ENCODE measurements around the gene CAPN5.

The CAPN5 gene

GRCh38 chr11:77052518-77052917 lies 14.3 kb upstream of the CAPN5 start:
- no peak overlapping the region for H3K4me3 Mint-ChIP-seq
- H3K36me3 Mint-ChIP-seq (ENCODE audit: low read depth): no peaks in the 10 kb centered on the region
- H3K27ac Mint-ChIP-seq: no peak overlapping the region
- no peak for DNase-seq
- H3K9me3 Mint-ChIP-seq: peaks cover 33% of the 10 kb centered on the region
- H3K4me1 Mint-ChIP-seq: peaks cover 23% of the 10 kb centered on the region
- TF ChIP-seq CTCF (IDR thresholded peaks at IDR 0.05): no peak
- H3K27me3 Mint-ChIP-seq (ENCODE audit: low read depth, poor library complexity): peaks cover 10% of the 10 kb centered on the region

GRCh38 chr11:77053217-77054015 lies 13.4 kb upstream of the CAPN5 start:
- H3K27me3 Mint-ChIP-seq (ENCODE audit: low read depth, poor library complexity): peaks cover 10% of the 10 kb centered on the region
- no peaks in the 10 kb centered on the region for H3K36me3 Mint-ChIP-seq (ENCODE audit: low read depth)
- H3K4me3 Mint-ChIP-seq: no peak overlapping the region
- peaks cover 23% of the 10 kb centered on the region for H3K4me1 Mint-ChIP-seq
- DNase-seq: no peak
- H3K9me3 Mint-ChIP-seq: peaks cover 34% of the 10 kb centered on the region
- H3K27ac Mint-ChIP-seq: no peak overlapping the region
- no peak for TF ChIP-seq CTCF (IDR thresholded peaks at IDR 0.05)

- Mint-ChIP-seq H3K27me3 (ENCODE audit: low read depth, poor library complexity) (peaks cover 10% of the 10 kb centered on the region), H3K4me1 (peaks cover 23% of the 10 kb centered on the region), H3K36me3 (ENCODE audit: low read depth) (no peaks in the 10 kb centered on the region), H3K27ac (no peak overlapping the region), H3K4me3 (no peak overlapping the region), H3K9me3 (peaks cover 34% of the 10 kb centered on the region)
- no peak for DNase-seq
- no peak for TF ChIP-seq CTCF (IDR thresholded peaks at IDR 0.05)
Observed at GRCh38 chr11:77054084-77054483, 12.7 kb upstream of the CAPN5 start.

GRCh38 chr11:77055101-77055561 lies 11.6 kb upstream of the CAPN5 start:
- H3K9me3 Mint-ChIP-seq: peaks cover 34% of the 10 kb centered on the region
- H3K27ac Mint-ChIP-seq: no peak overlapping the region
- TF ChIP-seq CTCF (IDR thresholded peaks at IDR 0.05): no peak
- H3K4me3 Mint-ChIP-seq: no peak overlapping the region
- no peaks in the 10 kb centered on the region for H3K36me3 Mint-ChIP-seq (ENCODE audit: low read depth)
- no peak for DNase-seq
- peaks cover 23% of the 10 kb centered on the region for H3K4me1 Mint-ChIP-seq
- peaks cover 11% of the 10 kb centered on the region for H3K27me3 Mint-ChIP-seq (ENCODE audit: low read depth, poor library complexity)

GRCh38 chr11:77055913-77056312 lies 10.9 kb upstream of the CAPN5 start:
- Mint-ChIP-seq H3K27ac (no peak overlapping the region), H3K36me3 (ENCODE audit: low read depth) (no peaks in the 10 kb centered on the region), H3K4me1 (peaks cover 23% of the 10 kb centered on the region), H3K9me3 (peaks cover 42% of the 10 kb centered on the region), H3K27me3 (ENCODE audit: low read depth, poor library complexity) (peaks cover 13% of the 10 kb centered on the region), H3K4me3 (no peak overlapping the region)
- DNase-seq: no peak
- no peak for TF ChIP-seq CTCF (IDR thresholded peaks at IDR 0.05)
